LNCaP clone FGC (cell line): Measurements from ENCODE around the gene DNTT.

Experiments
- DNase-seq: peaks from one replicate; pipeline ENCODE4 v3.0.0-alpha.2; 2011; ENCODE audit warnings: low read depth
- H3K4me3 ChIP-seq: 2 replicates; pipeline ENCODE4 v1.5.1; 2011; ENCODE audit warnings: mild to moderate bottlenecking, low read depth, low read length, control low read depth
- CTCF ChIP-seq: IDR thresholded peaks from 2 replicates; pipeline ENCODE4 v1.5.1; 2012; ENCODE audit warnings: mild to moderate bottlenecking; ENCODE audit not compliant: control insufficient read depth, insufficient read depth; ENCODE audit errors: extremely low read depth

The DNTT gene

GRCh38 chr10:96285331-96285752, 18.9 kb upstream of the DNTT start:
- TF ChIP-seq CTCF: no peak
- DNase-seq: no peak
- H3K4me3 ChIP-seq: no peak overlapping the region

GRCh38 chr10:96287392-96288105, 16.7 kb upstream of the DNTT start:
- H3K4me3 ChIP-seq: no peak overlapping the region
- TF ChIP-seq CTCF: no peak
- DNase-seq: peak; percentile 64

GRCh38 chr10:96288151-96288621, 16.0 kb upstream of the DNTT start:
- TF ChIP-seq CTCF: no peak
- no peak for DNase-seq
- H3K4me3 ChIP-seq: no peak overlapping the region

GRCh38 chr10:96289218-96289910, 14.9 kb upstream of the DNTT start:
- TF ChIP-seq CTCF: no peak
- no peak for DNase-seq
- H3K4me3 ChIP-seq: no peak overlapping the region

- no peak for TF ChIP-seq CTCF
- no peak overlapping the region for H3K4me3 ChIP-seq
- DNase-seq: no peak
Measured at GRCh38 chr10:96290368-96291133, 13.7 kb upstream of the DNTT start.

GRCh38 chr10:96292971-96293920, 11.0 kb upstream of the DNTT start:
- no peak overlapping the region for H3K4me3 ChIP-seq
- peak; percentile 43 for DNase-seq
- TF ChIP-seq CTCF: peak; percentile 58
